WI38 (cell line): ENCODE measurements around the gene ZCWPW2.

ENCODE experiments used
- H3K4me3 ChIP-seq: 2 replicates; pipeline ENCODE4 v1.5.1; 2011; ENCODE audit warnings: low read depth, mild to moderate bottlenecking, control low read depth, low read length
- TF ChIP-seq, protein P1 (sequence below): IDR thresholded peaks from 2 replicates; pipeline ENCODE4 v1.5.1; 2012; ENCODE audit warnings: low read depth, mild to moderate bottlenecking, control low read depth, low read length

Gene ZCWPW2

DNA sequence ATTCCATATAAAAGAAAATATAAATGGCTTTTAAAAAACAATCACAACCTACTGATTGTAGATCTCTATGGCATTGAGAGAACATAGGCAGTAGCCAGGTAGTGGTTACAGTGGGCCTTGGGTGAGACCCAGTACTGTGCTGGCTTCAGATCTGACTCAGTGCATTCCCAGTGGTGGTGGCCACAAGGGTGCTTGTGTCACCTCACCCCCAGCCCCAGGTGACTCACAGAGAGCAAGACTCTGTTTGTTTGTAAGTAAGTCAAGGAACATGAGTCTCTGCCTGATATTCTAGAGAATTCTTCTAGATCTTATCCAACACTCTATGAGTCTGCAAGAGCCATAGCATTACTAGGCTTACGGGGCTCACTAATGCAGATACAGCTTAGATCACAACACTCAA is 118.9 kb downstream of the ZCWPW2 start:
- TF ChIP-seq, protein P1, sequence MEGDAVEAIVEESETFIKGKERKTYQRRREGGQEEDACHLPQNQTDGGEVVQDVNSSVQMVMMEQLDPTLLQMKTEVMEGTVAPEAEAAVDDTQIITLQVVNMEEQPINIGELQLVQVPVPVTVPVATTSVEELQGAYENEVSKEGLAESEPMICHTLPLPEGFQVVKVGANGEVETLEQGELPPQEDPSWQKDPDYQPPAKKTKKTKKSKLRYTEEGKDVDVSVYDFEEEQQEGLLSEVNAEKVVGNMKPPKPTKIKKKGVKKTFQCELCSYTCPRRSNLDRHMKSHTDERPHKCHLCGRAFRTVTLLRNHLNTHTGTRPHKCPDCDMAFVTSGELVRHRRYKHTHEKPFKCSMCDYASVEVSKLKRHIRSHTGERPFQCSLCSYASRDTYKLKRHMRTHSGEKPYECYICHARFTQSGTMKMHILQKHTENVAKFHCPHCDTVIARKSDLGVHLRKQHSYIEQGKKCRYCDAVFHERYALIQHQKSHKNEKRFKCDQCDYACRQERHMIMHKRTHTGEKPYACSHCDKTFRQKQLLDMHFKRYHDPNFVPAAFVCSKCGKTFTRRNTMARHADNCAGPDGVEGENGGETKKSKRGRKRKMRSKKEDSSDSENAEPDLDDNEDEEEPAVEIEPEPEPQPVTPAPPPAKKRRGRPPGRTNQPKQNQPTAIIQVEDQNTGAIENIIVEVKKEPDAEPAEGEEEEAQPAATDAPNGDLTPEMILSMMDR: no peak
- H3K4me3 ChIP-seq: no peak overlapping the region

DNA sequence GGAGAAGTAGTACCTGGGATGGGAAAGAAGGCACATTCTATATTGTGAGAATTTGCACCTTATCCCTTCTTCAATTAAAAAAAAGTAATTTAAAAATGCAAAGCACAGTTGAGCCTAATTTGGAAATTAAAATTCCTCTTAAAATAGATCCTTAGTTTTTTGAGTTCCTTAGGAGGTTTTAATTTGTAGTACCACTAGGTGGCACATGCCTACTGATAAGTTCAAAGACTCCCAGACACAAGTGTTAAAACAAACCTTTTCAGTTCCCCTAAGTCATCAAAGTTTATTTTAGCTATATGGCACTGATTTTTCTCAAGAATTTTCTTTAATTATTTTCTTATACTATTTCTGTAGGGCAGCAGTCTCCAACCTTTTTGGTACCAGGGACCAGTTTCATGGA is 127.7 kb downstream of the ZCWPW2 start:
- H3K4me3 ChIP-seq: no peak overlapping the region
- TF ChIP-seq, protein P1: no peak

- TF ChIP-seq, protein P1: no peak
- H3K4me3 ChIP-seq: no peak overlapping the region
Measured at GRCh38 chr3:28476764-28477163, 128.2 kb downstream of the ZCWPW2 start.

DNA sequence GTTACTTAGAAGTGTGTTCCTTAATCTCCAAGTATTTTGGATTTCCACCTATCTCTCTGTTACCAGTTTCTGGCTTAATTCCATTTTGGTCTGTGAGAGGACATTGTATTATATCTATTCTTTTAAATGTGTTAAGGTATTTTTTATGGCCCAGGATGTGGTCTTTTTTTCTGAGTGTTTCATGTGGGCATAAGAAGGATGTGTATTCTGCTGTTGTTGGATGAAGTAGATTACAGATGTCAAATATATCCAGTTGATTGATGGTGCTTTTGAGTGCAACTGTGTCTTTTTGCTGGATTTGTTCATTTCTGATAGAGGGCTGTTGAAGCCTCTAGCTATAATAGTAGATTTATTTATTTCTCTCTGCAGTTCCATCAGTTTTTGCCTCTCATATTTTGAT is 136.6 kb downstream of the ZCWPW2 start:
- TF ChIP-seq, protein P1: no peak
- no peak overlapping the region for H3K4me3 ChIP-seq

DNA sequence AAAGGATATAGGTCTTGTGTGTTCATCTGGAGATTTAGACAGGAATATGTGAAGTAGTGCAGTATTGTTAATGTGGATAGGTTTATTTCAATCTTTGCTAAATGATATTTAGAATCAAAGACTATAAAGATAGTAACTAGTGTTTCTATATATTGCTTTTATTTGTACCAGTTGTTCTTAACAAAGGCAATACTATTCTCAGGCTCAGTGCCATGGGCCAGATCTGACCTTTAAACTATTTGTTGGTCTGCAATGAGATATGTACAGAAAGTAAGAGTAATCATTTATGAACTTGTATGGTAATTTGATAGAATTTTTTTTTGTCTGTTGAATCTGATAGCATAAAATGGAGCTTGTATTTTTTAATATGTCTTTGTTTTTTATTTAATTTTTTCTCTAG is 146.8 kb downstream of the ZCWPW2 start:
- H3K4me3 ChIP-seq: no peak overlapping the region
- TF ChIP-seq, protein P1: no peak

DNA sequence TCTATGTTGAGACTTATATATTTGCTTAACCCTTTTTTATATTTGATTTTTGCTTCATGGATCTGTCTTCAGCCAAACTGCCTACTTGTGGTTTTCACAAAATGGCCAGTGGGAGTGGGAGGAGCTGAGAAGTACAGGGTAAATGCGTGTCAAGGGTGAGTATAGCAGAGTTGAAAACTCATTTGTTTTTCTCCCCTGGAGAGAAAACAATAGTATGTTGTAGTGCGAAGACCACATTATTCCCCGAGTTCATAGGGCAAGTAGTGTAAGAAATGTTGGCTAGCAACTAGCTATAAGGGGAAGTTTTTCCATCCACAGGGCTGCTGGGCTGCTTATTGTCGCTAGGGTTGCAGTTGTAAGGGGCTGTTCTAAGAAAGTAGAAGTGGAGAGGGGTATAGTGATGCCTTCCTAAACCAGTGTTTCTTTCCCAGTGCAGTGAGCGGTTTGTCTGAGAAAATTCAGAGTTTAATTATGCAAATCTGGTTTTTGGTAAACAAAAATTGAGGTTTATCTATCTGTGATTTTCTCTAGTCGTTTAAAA is 153.9 kb downstream of the ZCWPW2 start:
- TF ChIP-seq, protein P1: no peak
- H3K4me3 ChIP-seq: no peak overlapping the region

DNA sequence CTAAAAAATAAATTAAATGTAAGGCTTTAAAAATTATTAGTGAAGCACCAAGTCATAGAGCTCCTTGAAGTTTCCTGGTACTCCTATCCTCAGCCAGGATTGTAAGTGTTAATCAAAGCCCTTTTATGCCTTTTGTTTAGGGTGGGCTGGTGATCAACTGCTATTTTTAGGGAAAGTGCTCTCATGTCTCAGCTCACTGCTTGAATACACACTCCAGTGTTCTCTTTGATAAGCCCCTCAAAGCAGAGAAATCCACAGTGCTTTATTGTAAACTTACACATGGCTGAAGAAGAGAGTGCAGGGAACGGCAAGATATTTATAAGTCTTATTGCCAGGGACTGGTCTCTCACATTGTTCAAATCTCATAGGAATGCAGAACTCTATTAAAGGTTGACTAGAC is 156.5 kb downstream of the ZCWPW2 start:
- H3K4me3 ChIP-seq: no peak overlapping the region
- TF ChIP-seq, protein P1: no peak
